ENCODE data around the gene NEK2.
"Not testable (repeated sequence)": the region's sequence is repeated elsewhere in the genome, so short reads cannot be mapped to it uniquely, and the experiment has no call there.

Gene NEK2

DNA sequence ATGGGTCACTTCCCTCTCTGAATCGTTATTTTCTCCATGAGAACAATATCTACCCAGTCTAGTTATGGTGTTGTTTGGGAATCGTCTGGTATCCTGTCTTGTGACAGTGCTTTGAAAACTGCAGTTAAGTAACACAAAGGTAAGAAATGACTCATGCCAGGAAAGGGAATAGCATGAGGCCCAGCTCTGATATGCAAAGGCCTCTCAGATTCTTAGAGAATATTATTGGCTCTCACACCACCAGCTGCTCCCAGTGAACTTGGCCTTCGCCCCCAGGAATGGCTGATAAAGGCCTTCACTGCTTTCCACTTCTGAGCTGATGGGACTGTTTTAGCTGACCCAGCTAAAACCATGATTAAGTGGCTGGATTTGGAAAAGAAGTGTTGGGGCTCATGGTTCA lies 27.1 kb downstream of the NEK2 start:
- H3K9me3 ChIP-seq (ENCODE audit: control insufficient read depth, insufficient read depth, low read length): no peaks in the 10 kb centered on the region
- H3K4me3 ChIP-seq (ENCODE audit: low read depth, low read length): no peak overlapping the region
- H3K9ac ChIP-seq (ENCODE audit: low read depth, low read length): no peak overlapping the region
- no peaks in the 10 kb centered on the region for H3K36me3 ChIP-seq (ENCODE audit: control insufficient read depth, insufficient read depth, low read length)
- no peak overlapping the region for H3K27ac ChIP-seq (ENCODE audit: low read depth, low read length)
- H3K4me1 ChIP-seq (ENCODE audit: control insufficient read depth, insufficient read depth, low read length): no peaks in the 10 kb centered on the region
- H3K27me3 ChIP-seq (ENCODE audit: control insufficient read depth, insufficient read depth, low read length): no peaks in the 10 kb centered on the region

DNA sequence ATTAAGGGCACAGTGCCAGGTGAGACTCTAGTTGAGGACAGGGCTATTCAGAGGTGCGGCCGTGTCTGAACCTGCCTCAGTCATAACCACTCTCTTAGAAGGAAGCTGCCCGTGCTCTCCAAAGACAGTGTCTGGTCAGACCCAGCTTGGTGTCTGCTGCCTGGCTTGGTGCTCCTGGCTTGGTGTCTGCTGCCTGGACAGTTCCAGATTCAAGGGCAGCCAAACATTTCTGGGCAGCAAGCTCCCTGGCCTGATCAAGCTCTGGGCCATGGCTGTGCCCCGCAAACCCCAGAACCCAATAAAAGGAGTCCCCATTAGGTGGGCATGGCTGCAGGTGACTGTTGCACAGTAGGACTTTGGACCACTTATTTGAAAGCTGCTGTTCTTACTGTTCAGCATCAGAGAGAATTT lies 27.7 kb downstream of the NEK2 start:
- no peak overlapping the region for H3K27ac ChIP-seq (ENCODE audit: low read depth, low read length)
- no peaks in the 10 kb centered on the region for H3K4me1 ChIP-seq (ENCODE audit: control insufficient read depth, insufficient read depth, low read length)
- H3K4me3 ChIP-seq (ENCODE audit: low read depth, low read length): no peak overlapping the region
- H3K9me3 ChIP-seq (ENCODE audit: control insufficient read depth, insufficient read depth, low read length): no peaks in the 10 kb centered on the region
- H3K27me3 ChIP-seq (ENCODE audit: control insufficient read depth, insufficient read depth, low read length): no peaks in the 10 kb centered on the region
- no peak overlapping the region for H3K9ac ChIP-seq (ENCODE audit: low read depth, low read length)
- H3K36me3 ChIP-seq (ENCODE audit: control insufficient read depth, insufficient read depth, low read length): no peaks in the 10 kb centered on the region

DNA sequence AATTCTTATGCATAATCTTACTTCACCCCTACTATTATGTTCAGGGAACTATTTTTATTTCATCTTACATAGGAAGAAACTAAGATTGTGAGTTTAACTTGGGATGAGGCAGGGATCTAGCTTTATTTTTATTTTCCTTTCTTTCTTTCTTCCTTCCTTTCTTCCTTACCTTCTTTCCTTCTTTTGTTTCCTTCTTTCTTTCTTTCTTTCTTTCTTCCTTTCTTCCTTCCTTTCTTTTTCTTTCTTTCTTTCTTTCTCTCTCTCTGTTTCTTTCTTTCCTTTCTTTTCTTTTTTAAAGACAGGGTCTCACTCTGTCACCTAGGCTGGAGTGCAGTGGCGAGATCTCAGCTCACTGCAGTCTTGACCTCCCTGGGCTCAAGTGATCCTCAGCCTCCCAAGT lies 28.9 kb downstream of the NEK2 start:
- H3K9me3 ChIP-seq (ENCODE audit: control insufficient read depth, insufficient read depth, low read length): no peaks in the 10 kb centered on the region
- no peaks in the 10 kb centered on the region for H3K4me1 ChIP-seq (ENCODE audit: control insufficient read depth, insufficient read depth, low read length)
- no peaks in the 10 kb centered on the region for H3K27me3 ChIP-seq (ENCODE audit: control insufficient read depth, insufficient read depth, low read length)
- no peak overlapping the region for H3K4me3 ChIP-seq (ENCODE audit: low read depth, low read length)
- H3K9ac ChIP-seq (ENCODE audit: low read depth, low read length): no peak overlapping the region
- no peak overlapping the region for H3K27ac ChIP-seq (ENCODE audit: low read depth, low read length)
- no peaks in the 10 kb centered on the region for H3K36me3 ChIP-seq (ENCODE audit: control insufficient read depth, insufficient read depth, low read length)

DNA sequence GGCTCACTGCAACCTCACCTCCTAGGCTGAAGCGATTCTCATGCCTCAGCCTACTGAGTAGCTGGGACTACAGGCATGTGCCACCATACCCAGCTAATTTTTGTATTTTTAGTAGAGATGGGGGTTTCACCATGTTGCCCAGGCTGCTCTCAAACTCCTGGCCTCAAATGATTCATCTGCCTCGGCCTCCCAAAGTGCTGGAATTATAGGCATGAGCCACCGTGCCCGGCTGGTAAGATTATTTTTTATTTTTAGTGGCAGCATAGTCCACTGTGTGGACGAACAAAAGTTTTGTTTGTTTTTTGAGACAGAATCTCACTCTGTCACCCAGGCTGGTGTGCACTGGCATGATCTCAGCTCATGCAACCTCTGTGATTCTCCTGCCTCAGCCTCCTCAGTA lies 29.8 kb downstream of the NEK2 start:
- H3K27me3 ChIP-seq (ENCODE audit: control insufficient read depth, insufficient read depth, low read length); H3K4me3 ChIP-seq (ENCODE audit: low read depth, low read length); H3K9me3 ChIP-seq (ENCODE audit: control insufficient read depth, insufficient read depth, low read length); H3K36me3 ChIP-seq (ENCODE audit: control insufficient read depth, insufficient read depth, low read length); H3K27ac ChIP-seq (ENCODE audit: low read depth, low read length); H3K4me1 ChIP-seq (ENCODE audit: control insufficient read depth, insufficient read depth, low read length); H3K9ac ChIP-seq (ENCODE audit: low read depth, low read length): not testable (repeated sequence)

DNA sequence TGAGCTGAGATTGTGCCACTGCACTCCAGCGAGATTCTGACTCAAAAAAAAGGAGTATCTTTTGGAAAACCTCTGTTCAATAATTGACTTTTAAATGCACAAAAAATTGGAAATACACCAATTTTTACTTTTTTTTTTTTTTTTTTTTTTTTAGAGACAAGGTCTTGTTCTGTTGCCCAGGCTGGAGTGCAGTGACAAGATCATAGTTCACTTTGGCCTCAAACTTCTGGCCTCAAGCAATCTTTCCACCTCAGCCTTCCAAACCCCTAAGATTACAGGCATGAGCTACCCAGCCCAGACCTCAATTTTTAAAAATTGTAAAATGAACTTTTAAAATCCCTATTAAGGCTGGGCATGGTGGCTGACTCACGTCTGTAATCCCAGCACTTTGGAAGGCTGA lies 30.8 kb downstream of the NEK2 start:
- no peaks in the 10 kb centered on the region for H3K36me3 ChIP-seq (ENCODE audit: control insufficient read depth, insufficient read depth, low read length)
- H3K9me3 ChIP-seq (ENCODE audit: control insufficient read depth, insufficient read depth, low read length): no peaks in the 10 kb centered on the region
- H3K9ac ChIP-seq (ENCODE audit: low read depth, low read length): no peak overlapping the region
- H3K4me1 ChIP-seq (ENCODE audit: control insufficient read depth, insufficient read depth, low read length): no peaks in the 10 kb centered on the region
- H3K27ac ChIP-seq (ENCODE audit: low read depth, low read length): no peak overlapping the region
- H3K4me3 ChIP-seq (ENCODE audit: low read depth, low read length): no peak overlapping the region
- H3K27me3 ChIP-seq (ENCODE audit: control insufficient read depth, insufficient read depth, low read length): no peaks in the 10 kb centered on the region

DNA sequence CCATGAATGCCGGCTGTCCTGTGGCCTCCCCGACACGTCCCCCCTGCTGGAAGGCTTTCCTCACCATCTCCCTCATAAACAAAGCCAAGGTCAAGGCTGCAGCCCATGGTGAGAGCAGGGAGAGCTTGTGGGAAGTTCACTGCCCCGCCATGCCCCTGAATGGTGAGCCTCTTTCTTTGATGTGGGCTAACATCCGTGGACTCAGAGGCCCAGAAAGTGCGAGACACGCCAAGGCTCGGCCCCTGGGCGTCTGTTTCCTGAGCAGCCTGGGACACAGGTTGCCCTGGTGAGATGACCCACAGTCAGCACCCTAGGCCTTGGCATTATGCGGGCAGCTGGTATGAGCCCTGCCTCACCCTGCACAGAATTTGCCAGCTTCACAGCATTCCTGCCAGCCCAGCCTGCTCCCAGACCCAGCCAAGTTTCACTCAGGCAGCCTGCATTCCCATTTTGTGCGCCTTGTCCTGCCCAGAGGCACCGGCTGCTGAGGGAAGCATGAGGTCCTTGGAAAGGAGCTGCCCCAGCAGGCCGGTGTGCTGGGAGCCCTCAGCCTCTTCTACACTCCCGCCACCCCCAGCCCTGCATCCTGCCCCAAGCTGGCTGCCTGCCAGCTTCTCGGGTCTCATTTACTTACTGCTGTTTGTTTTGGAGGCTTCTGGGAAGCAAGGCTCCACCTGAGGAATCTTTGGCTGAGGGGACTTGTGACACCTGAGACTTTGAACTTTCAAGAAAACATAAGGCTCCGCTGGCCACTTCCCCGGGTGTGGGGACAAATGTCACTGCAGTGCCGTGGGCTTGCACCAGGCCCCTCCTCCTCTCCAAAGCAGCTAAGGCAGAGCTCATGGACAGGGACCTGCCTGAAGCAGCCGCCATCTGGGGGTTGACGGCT lies 31.9 kb downstream of the NEK2 start:
- H3K9ac ChIP-seq (ENCODE audit: low read depth, low read length): no peak overlapping the region
- H3K9me3 ChIP-seq (ENCODE audit: control insufficient read depth, insufficient read depth, low read length): no peaks in the 10 kb centered on the region
- no peak overlapping the region for H3K27ac ChIP-seq (ENCODE audit: low read depth, low read length)
- H3K4me3 ChIP-seq (ENCODE audit: low read depth, low read length): no peak overlapping the region
- H3K27me3 ChIP-seq (ENCODE audit: control insufficient read depth, insufficient read depth, low read length): no peaks in the 10 kb centered on the region
- no peaks in the 10 kb centered on the region for H3K4me1 ChIP-seq (ENCODE audit: control insufficient read depth, insufficient read depth, low read length)
- no peaks in the 10 kb centered on the region for H3K36me3 ChIP-seq (ENCODE audit: control insufficient read depth, insufficient read depth, low read length)

DNA sequence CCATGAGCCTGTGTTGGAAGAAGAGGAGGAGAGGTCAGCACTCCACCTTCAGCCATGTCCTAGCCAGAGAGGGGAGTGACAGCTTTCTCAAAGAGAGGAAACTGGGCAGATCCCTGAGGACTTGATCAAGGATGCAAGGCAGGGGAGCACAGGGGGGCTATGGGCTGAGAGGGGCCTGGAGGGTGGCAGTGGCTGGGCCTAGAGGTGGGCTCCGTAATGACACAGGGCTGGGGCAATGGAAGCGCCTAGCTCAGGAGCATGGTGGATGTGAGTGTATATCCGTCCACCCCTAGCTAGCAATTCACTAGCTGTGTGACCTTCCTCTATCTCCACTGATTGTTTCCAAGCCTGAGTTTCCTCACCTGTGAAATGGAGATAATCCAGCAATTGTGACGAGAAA lies 32.6 kb downstream of the NEK2 start:
- no peak overlapping the region for H3K27ac ChIP-seq (ENCODE audit: low read depth, low read length)
- H3K4me3 ChIP-seq (ENCODE audit: low read depth, low read length): no peak overlapping the region
- H3K27me3 ChIP-seq (ENCODE audit: control insufficient read depth, insufficient read depth, low read length): no peaks in the 10 kb centered on the region
- no peak overlapping the region for H3K9ac ChIP-seq (ENCODE audit: low read depth, low read length)
- no peaks in the 10 kb centered on the region for H3K9me3 ChIP-seq (ENCODE audit: control insufficient read depth, insufficient read depth, low read length)
- H3K36me3 ChIP-seq (ENCODE audit: control insufficient read depth, insufficient read depth, low read length): no peaks in the 10 kb centered on the region
- no peaks in the 10 kb centered on the region for H3K4me1 ChIP-seq (ENCODE audit: control insufficient read depth, insufficient read depth, low read length)

DNA sequence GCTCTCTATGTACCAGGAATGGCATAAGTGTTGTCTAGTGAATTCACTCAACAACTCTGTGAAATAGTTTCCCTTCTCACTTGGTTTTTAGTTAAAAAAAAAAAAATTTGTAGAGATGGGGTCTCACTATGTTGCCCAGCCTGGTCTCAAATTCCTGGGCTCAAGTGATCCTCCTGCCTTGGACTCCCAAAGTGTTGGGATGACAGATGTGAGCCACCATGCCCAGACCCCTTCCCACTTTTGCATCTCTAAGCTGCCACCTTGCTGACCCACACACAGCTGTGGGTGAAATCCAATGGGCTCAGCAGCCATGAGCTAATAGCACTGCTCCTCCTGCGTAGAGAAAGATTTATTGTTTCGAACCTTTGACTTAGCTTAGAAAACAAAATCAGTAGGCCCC lies 33.5 kb downstream of the NEK2 start:
- H3K9ac ChIP-seq (ENCODE audit: low read depth, low read length): no peak overlapping the region
- no peaks in the 10 kb centered on the region for H3K27me3 ChIP-seq (ENCODE audit: control insufficient read depth, insufficient read depth, low read length)
- no peaks in the 10 kb centered on the region for H3K36me3 ChIP-seq (ENCODE audit: control insufficient read depth, insufficient read depth, low read length)
- H3K9me3 ChIP-seq (ENCODE audit: control insufficient read depth, insufficient read depth, low read length): no peaks in the 10 kb centered on the region
- no peak overlapping the region for H3K4me3 ChIP-seq (ENCODE audit: low read depth, low read length)
- H3K27ac ChIP-seq (ENCODE audit: low read depth, low read length): no peak overlapping the region
- H3K4me1 ChIP-seq (ENCODE audit: control insufficient read depth, insufficient read depth, low read length): no peaks in the 10 kb centered on the region

DNA sequence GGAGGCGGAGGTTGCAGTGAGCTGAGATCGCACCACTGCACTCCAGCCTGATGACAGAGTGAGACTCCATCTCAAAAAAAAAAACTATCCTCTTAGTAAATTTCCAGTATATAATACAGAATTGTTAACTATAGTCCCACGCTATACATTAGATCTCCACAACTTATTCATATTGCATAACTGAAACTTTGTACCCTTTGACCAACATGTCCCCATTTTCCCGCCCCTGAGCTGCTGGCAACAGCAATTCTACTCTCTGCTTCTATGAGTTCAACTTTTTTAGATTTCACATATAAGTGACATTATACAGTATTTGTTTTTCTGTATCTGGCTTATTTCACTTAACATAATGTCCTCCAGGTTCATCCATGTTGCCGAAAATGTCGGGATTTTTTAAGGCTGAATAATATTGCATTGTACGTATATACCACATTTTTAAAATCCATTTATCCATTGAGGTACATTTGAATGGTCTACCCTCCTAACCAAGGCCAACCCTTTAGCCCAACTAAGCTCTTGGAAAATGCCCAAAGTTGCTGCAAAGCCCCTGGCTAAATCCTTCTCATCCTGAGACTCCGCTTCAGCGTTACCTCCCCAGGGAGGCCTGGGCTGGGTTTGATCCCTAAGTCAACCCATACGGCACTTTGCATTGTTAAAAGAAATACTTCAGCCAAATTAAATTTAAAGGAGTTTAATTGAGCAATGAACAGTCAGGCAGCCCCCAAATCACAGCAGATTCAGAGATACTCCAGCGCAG lies 34.2 kb downstream of the NEK2 start:
- Histone ChIP-seq H3K9me3 (ENCODE audit: control insufficient read depth, insufficient read depth, low read length) (no peaks in the 10 kb centered on the region), H3K36me3 (ENCODE audit: control insufficient read depth, insufficient read depth, low read length) (no peaks in the 10 kb centered on the region)

DNA sequence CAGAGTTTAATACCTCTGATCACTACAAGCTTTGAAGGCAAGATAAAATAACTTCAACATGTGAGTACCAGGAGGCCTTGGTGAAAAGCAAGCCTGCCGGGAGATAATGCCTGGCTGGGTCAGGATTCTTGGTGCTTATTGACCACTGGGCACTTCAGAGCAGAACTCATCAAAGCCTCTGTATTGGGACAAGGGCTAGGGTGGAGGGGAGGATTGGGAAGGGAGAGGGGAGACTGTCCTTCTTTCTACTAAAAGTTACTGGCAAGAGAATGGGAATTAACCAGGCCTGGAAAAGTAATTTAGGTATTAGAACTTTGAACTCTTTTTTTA lies 35.2 kb downstream of the NEK2 start:
- Histone ChIP-seq H3K27me3 (ENCODE audit: control insufficient read depth, insufficient read depth, low read length) (no peaks in the 10 kb centered on the region), H3K36me3 (ENCODE audit: control insufficient read depth, insufficient read depth, low read length) (no peaks in the 10 kb centered on the region), H3K9ac (ENCODE audit: low read depth, low read length) (no peak overlapping the region), H3K27ac (ENCODE audit: low read depth, low read length) (no peak overlapping the region), H3K9me3 (ENCODE audit: control insufficient read depth, insufficient read depth, low read length) (no peaks in the 10 kb centered on the region), H3K4me3 (ENCODE audit: low read depth, low read length) (no peak overlapping the region), H3K4me1 (ENCODE audit: control insufficient read depth, insufficient read depth, low read length) (no peaks in the 10 kb centered on the region)

More for the DNA sequence above, 34.2 kb downstream of the NEK2 start:
- Histone ChIP-seq H3K4me1 (ENCODE audit: control insufficient read depth, insufficient read depth, low read length) (no peaks in the 10 kb centered on the region), H3K4me3 (ENCODE audit: low read depth, low read length) (no peak overlapping the region), H3K9ac (ENCODE audit: low read depth, low read length) (no peak overlapping the region), H3K27ac (ENCODE audit: low read depth, low read length) (no peak overlapping the region), H3K27me3 (ENCODE audit: control insufficient read depth, insufficient read depth, low read length) (no peaks in the 10 kb centered on the region)

DNA sequence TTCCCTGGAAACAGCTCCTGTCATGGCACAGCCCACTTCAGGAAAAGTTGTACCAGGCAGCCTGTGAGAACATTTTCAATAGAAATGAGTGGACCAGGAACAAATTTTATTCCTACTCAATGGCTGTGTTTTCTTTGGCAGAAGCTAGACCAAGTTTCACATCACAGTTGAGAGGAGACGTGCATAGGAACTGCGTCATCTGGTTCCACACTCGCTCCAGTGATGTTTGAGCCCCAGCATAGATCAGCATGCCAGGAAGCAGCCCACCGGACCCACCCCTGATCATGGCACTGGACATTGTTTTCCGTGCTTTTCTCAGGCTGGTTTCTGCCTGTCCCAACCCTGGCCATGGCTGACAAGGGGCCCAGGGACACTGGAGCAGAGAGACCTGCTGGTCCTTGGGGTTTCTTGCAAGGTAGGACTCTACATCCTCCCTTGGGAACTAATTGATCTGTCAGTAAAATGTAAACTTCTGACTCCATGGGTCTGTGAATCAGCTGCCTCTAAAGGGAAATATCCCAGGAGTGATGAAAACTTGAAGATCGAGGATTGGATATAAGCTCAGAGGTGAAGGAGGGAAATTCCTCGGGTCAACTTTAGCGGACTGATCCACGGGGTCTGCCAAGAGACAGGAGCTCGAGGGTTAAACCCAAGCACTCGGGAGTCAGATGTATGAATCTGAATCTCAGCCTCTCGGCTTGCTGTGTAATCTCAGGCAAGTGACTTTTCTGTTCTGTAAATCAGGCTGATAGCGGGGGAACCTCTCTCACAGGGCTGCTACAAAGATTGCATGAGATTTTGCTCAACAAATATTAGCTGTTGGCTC lies 35.7 kb downstream of the NEK2 start:
- Histone ChIP-seq H3K27ac (ENCODE audit: low read depth, low read length) (no peak overlapping the region), H3K9ac (ENCODE audit: low read depth, low read length) (no peak overlapping the region), H3K4me3 (ENCODE audit: low read depth, low read length) (no peak overlapping the region), H3K4me1 (ENCODE audit: control insufficient read depth, insufficient read depth, low read length) (no peaks in the 10 kb centered on the region), H3K9me3 (ENCODE audit: control insufficient read depth, insufficient read depth, low read length) (no peaks in the 10 kb centered on the region), H3K27me3 (ENCODE audit: control insufficient read depth, insufficient read depth, low read length) (no peaks in the 10 kb centered on the region), H3K36me3 (ENCODE audit: control insufficient read depth, insufficient read depth, low read length) (no peaks in the 10 kb centered on the region)
